Naive B cell (primary cell): Measurements from ENCODE around the gene BIRC7. TPM values are rescaled to one million over a fixed set of nuclear protein-coding genes. Genes with fewer than 3 reads are reported as not detected.
"Not testable (repeated sequence)": the region's sequence is repeated elsewhere in the genome, so short reads cannot be mapped to it uniquely, and the experiment has no call there.

Source experiments
- ATAC-seq, 2 donors: fragments of 150-1000 bp; cut with Tn5 transposase; 2 replicates each; pipeline ENCODE4 v1.10.0; 2021; ENCODE audit warnings: low read depth in 2 of 2, mild to moderate bottlenecking in 2 of 2, moderate library complexity in 2 of 2
- DNase-seq: peaks from one replicate; pipeline ENCODE4 v3.0.0; 2022
- H3K27ac Mint-ChIP-seq, 6 donors: one replicate each; pipeline ENCODE4 v1.8.0; 2020 to 2022; ENCODE audit warnings: mild to moderate bottlenecking in 6 of 6, mixed read lengths in 6 of 6, moderate library complexity in 5 of 6, inconsistent platforms in 2 of 6
- H3K27me3 Mint-ChIP-seq, 3 donors: one replicate each; pipeline ENCODE4 v1.8.0; 2021 to 2022; ENCODE audit warnings: mixed read lengths in 3 of 3, mild to moderate bottlenecking in 1 of 3
- H3K36me3 Mint-ChIP-seq, 2 donors: one replicate each; pipeline ENCODE4 v1.8.0; 2020 to 2022; ENCODE audit warnings: mixed read lengths in 2 of 2, inconsistent platforms in 1 of 2, mild to moderate bottlenecking in 1 of 2
- H3K4me1 Mint-ChIP-seq, 3 donors: one replicate each; pipeline ENCODE4 v1.8.0; 2020 to 2022; ENCODE audit warnings: mixed read lengths in 3 of 3, inconsistent platforms in 1 of 3, mild to moderate bottlenecking in 1 of 3, moderate library complexity in 1 of 3
- H3K4me3 Mint-ChIP-seq, 8 donors: one replicate each; pipeline ENCODE4 v1.8.0; 2020 to 2022; ENCODE audit warnings: mild to moderate bottlenecking in 8 of 8, mixed read lengths in 8 of 8, moderate library complexity in 8 of 8, inconsistent platforms in 2 of 8
- H3K9me3 Mint-ChIP-seq, 7 donors: one replicate each; pipeline ENCODE4 v1.8.0; 2020 to 2022; ENCODE audit warnings: mixed read lengths in 7 of 7, mild to moderate bottlenecking in 5 of 7, inconsistent platforms in 2 of 7, moderate library complexity in 1 of 7
- polyA plus RNA-seq, 6 donors: library from polyadenylated mRNA; unstranded; fragments of 300-500 nt; fragmentation: Illumina TruSeq; gene quantifications; one replicate each; pipeline ENCODE4 v1.2.3, GENCODE V29; 2021; ENCODE audit warnings: low read depth in 6 of 6

BIRC7 gene
- polyA plus RNA-seq, 6 donors from 2014 or later, result not detected

DNA sequence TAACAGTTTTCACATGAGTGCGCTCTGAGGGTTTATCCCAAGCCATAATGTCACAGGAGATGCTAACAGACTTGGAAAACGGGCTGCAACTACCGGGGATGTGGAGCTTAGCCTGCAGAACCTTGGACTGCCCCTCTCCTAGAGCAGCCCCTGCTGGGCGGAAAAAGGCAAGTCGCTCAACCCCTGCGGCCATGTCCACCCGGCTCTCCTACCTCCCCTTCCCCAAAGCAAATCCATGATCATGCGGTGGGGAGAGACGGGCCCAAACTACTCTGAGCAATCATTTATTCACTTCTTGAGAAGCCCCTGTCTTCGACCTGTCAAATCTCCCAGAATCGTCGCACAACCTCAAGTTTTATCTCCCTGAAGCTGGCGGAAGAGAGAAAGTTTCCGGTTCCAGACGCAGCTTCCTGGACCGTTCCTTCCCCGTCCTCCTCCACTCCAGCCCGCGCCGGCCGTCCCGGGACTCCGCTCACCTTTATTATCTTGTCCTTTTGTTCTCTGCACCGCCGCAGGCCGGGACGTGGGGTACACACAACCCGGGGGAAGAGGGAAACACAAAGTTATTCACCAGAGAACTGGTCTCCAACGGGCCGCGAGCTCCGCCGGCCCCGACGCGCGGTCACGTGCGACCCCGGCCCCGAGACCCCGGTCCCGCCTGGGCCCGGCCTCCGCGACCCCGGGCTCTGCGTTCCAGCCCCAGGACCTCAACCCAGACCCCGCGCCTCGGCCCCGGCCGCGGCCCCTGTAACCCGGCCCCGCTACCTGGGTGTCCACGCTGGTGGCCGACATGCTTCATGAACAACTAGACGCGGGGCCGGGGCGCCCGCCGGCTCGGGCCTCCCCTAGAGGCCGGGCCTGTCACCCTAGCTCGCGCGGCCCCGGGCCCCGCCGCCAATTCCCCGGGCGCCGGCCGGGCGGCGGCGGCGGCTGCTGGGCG lies 20.3 kb upstream of the BIRC7 start:
- peak overlapping the region in 4 of 6 donors; percentile 76 to 95 (median 85) for H3K27ac Mint-ChIP-seq
- no peak for DNase-seq
- H3K9me3 Mint-ChIP-seq, result no peaks in the 10 kb centered on the region
- H3K27me3 Mint-ChIP-seq, result peaks cover 0 to 7% (median 6%) of the 10 kb centered on the region in 3 donors
- ATAC-seq, result no peak
- peak overlapping the region; percentile 83 to 94 (median 90) for H3K4me3 Mint-ChIP-seq
- H3K4me1 Mint-ChIP-seq, result peaks cover 35 to 52% (median 49%) of the 10 kb centered on the region in 3 donors
- H3K36me3 Mint-ChIP-seq, result peaks cover 0 to 7% of the 10 kb centered on the region in 2 donors

GRCh38 chr20:63216041-63216848 lies 19.5 kb upstream of the BIRC7 start, which contains the start of gene YTHDF1:
TSS of gene YTHDF1 (minus strand) at chr20:63216131. CDS start at chr20:63215892, 239 bp downstream.
- Mint-ChIP-seq H3K36me3 (peaks cover 0 to 7% of the 10 kb centered on the region in 2 donors), H3K27me3 (peaks cover 0 to 16% (median 13%) of the 10 kb centered on the region in 3 donors), H3K4me1 (peaks cover 31 to 46% (median 41%) of the 10 kb centered on the region in 3 donors), H3K9me3 (no peaks in the 10 kb centered on the region), H3K27ac (peak within 1 kb of the TSS; percentile 51 to 97 (median 92)), H3K4me3 (peak within 1 kb of the TSS; percentile 83 to 94 (median 90))
- peak; percentile 99 for DNase-seq
- ATAC-seq, result peak; percentile 88 to 93

GRCh38 chr20:63216849-63217471 lies 18.7 kb upstream of the BIRC7 start:
- Mint-ChIP-seq H3K9me3 (no peaks in the 10 kb centered on the region), H3K4me3 (peak overlapping the region; percentile 79 to 90 (median 86)), H3K27ac (peak overlapping the region; percentile 63 to 97 (median 92)), H3K36me3 (peaks cover 0 to 7% of the 10 kb centered on the region in 2 donors), H3K4me1 (peaks cover 26 to 40% (median 35%) of the 10 kb centered on the region in 3 donors), H3K27me3 (peaks cover 0 to 16% (median 13%) of the 10 kb centered on the region in 3 donors)
- ATAC-seq (no peak), DNase-seq (no peak)

- ATAC-seq (no peak), DNase-seq (no peak)
- Mint-ChIP-seq H3K36me3 (peaks cover 0 to 7% of the 10 kb centered on the region in 2 donors), H3K27me3 (peaks cover 0 to 21% (median 18%) of the 10 kb centered on the region in 3 donors), H3K4me3 (peak overlapping the region in 3 of 8 donors; percentile 9 to 82 (median 10)), H3K9me3 (no peaks in the 10 kb centered on the region), H3K27ac (peak overlapping the region in 1 of 6 donors; percentile 49), H3K4me1 (peaks cover 23 to 33% (median 28%) of the 10 kb centered on the region in 3 donors)
These were observed 18.0 kb upstream of the BIRC7 start for GRCh38 chr20:63217706-63218105.

DNA sequence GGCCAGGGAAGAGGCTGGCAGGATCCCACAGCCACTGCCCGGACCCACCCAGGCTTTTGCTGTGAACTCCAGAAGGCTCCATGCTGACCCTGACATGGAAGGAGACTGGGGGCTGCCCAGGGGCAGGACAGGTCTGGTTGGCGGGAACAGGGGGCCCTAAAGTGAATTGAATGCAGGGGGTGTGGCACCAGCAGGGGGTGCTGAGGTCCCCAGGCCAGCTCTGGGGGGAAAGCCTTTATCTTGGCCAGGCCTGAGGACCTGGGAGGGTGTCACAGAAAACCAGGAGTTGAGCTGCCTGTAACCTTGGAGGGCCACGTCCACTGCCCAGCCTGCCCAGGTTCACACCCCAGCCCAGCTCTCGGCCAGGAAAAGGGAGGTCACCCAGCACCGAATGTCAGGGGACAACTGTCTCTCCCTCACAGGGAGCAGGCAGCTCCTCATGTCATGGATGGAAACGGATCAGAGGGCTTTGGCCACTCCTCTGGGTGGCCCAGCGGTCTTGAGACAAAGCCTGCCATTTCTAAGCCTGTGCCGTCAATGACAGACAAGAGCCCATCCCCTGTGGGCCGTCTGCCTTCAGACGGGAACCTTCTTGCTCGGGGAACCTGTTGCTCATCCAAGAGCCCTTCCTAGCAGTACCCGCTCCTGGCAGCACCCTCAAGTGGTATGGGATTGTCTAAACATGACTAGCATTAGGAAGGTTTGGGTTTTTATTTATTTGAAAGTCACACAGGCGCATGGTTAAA lies 16.8 kb upstream of the BIRC7 start:
- H3K27ac Mint-ChIP-seq, result no peak overlapping the region
- H3K36me3 Mint-ChIP-seq, result peaks cover 0 to 1% of the 10 kb centered on the region in 2 donors
- peaks cover 17 to 25% (median 20%) of the 10 kb centered on the region in 3 donors for H3K4me1 Mint-ChIP-seq
- no peaks in the 10 kb centered on the region for H3K9me3 Mint-ChIP-seq
- peaks cover 0 to 21% (median 20%) of the 10 kb centered on the region in 3 donors for H3K27me3 Mint-ChIP-seq
- DNase-seq (no peak), ATAC-seq (no peak)
- H3K4me3 Mint-ChIP-seq, result peak overlapping the region in 1 of 8 donors; percentile 18

GRCh38 chr20:63219447-63219821 lies 16.3 kb upstream of the BIRC7 start:
- H3K9me3 Mint-ChIP-seq, result no peaks in the 10 kb centered on the region
- peaks cover 11 to 19% (median 14%) of the 10 kb centered on the region in 3 donors for H3K4me1 Mint-ChIP-seq
- DNase-seq, result no peak
- no peak for ATAC-seq
- peak overlapping the region in 2 of 8 donors; percentile 3 to 41 for H3K4me3 Mint-ChIP-seq
- H3K36me3 Mint-ChIP-seq, result no peaks in the 10 kb centered on the region
- no peak overlapping the region for H3K27ac Mint-ChIP-seq
- H3K27me3 Mint-ChIP-seq, result peaks cover 0 to 26% (median 21%) of the 10 kb centered on the region in 3 donors

DNA sequence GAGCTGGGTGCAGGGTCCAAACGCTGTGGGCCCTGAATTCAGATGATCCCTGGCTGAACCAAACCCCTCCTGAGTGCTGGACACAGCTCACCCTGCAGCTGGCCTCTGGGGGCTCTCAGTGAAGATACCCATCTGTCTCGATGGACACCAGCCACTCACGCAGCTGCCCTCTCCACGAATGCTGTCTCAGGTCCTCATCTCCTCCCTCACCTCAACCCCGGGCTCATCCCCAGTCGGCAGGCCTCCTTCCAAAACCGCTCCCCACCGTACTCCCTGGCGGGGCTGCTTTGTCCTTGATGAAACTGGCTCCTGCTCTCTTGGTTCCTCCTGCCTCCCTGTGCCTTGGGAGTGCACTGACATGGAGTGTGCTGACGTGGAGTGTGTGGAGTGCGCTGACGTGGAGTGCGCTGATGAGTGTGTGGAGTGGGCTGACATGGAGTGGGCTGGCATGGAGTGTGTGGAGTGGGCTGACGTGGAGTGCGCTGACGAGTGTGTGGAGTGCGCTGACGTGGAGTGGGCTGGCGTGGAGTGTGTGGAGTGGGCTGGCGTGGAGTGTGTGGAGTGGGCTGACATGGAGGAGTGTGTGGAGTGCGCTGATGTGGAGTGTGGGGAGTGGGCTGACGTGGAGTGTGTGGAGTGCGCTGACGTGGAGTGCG lies 15.7 kb upstream of the BIRC7 start:
- H3K27me3 Mint-ChIP-seq, result peaks cover 0 to 28% (median 21%) of the 10 kb centered on the region in 3 donors
- no peak for DNase-seq
- ATAC-seq, result no peak
- H3K36me3 Mint-ChIP-seq, result no peaks in the 10 kb centered on the region
- H3K9me3 Mint-ChIP-seq, result no peaks in the 10 kb centered on the region
- peak overlapping the region in 3 of 6 donors; percentile 15 to 94 (median 72) for H3K27ac Mint-ChIP-seq
- peak overlapping the region in 1 of 8 donors; percentile 41 for H3K4me3 Mint-ChIP-seq
- peaks cover 10 to 14% (median 11%) of the 10 kb centered on the region in 3 donors for H3K4me1 Mint-ChIP-seq

DNA sequence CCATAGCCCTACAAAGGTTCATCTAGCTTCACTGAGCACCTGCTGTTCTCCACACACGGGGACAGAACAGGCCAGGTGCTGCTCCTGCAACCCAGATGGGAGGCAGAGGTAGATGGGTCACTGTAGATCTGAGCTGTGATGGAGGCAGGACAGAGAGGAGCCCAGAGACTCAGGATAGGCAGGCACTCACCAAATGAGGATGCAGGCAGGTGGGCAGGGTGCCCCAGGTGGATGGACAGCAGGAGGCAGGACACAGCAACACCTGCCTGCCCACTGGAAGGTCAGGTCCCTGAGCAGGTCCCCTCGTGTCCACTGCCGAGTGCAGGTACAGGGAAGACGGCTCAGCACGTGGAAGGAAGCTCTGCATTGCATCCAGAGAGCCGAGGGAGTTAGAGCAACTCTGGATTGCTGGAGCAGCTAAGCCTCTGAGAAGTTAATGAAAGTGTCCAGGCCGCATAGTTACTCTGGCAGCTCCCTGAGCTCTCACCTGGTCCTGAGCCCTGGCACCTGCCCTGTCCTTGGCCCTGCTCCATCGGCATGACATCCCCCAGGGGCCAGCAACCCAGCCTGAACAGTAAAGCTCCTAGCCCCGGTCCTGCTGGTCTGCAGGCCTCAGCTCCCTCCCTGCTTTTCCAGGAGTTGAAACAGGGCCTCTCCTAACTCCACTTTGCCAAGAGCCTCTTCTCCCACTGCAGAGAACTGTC lies 14.9 kb upstream of the BIRC7 start:
- Mint-ChIP-seq H3K9me3 (no peaks in the 10 kb centered on the region), H3K4me1 (peaks cover 4 to 9% (median 6%) of the 10 kb centered on the region in 3 donors), H3K36me3 (no peaks in the 10 kb centered on the region), H3K4me3 (peak overlapping the region in 2 of 8 donors; percentile 41 to 68), H3K27me3 (peaks cover 0 to 28% (median 21%) of the 10 kb centered on the region in 3 donors), H3K27ac (peak overlapping the region in 1 of 6 donors; percentile 37)
- DNase-seq (no peak), ATAC-seq (no peak)

DNA sequence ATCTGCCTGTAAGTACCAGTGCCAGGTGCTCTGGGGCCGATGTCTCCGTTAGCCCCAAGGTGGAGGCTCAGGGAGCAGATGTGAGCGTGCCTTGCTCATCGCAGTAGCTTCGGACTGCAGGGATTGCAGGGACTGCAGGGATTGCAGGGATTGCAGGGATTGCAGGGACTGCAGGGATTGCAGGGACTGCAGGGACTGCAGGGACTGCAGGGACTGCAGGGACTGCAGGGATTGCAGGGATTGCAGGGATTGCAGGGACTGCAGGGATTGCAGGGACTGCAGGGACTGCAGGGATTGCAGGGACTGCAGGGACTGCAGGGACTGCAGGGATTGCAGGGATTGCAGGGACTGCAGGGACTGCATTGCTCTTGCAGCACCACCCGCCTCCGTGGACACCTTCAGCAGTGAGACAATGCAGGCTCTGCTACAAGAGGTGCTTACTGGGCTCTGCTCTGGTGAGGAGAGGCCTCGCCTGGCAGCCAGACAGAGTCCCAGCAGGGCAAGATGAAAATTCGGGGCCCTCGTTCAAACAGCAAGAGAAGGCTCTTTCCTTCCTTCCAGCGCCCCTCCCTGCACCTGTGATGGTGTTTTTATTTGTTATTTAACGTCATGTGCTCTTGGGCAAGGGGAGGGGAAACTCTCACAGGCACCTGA lies 14.2 kb upstream of the BIRC7 start:
- not testable (repeated sequence) for H3K4me3 Mint-ChIP-seq, DNase-seq, H3K36me3 Mint-ChIP-seq, H3K9me3 Mint-ChIP-seq, H3K27ac Mint-ChIP-seq, ATAC-seq, H3K4me1 Mint-ChIP-seq
- H3K27me3 Mint-ChIP-seq, result peaks cover 0 to 29% (median 21%) of the 10 kb centered on the region in 3 donors

- DNase-seq, result no peak
- no peak for ATAC-seq
These were observed 13.2 kb upstream of the BIRC7 start for GRCh38 chr20:63222541-63222940.

More at GRCh38 chr20:63222541-63222940, 13.2 kb upstream of the BIRC7 start:
- Mint-ChIP-seq H3K27ac (peak overlapping the region in 1 of 6 donors; percentile 20), H3K4me1 (peaks cover 0 to 1% (median 0%) of the 10 kb centered on the region in 3 donors), H3K9me3 (no peaks in the 10 kb centered on the region), H3K36me3 (no peaks in the 10 kb centered on the region), H3K4me3 (no peak overlapping the region), H3K27me3 (peaks cover 0 to 38% (median 21%) of the 10 kb centered on the region in 3 donors)
